HG03045 (cell line): ENCODE measurements around the gene TMIGD1.

Source experiments
- ATAC-seq: cut with Tn5 transposase; IDR thresholded peaks from one replicate; pipeline ENCODE4 v1.9.1; 2021; ENCODE audit warnings: mild to moderate bottlenecking, moderate library complexity; ENCODE audit not compliant: unreplicated experiment

TMIGD1 gene, protein sequence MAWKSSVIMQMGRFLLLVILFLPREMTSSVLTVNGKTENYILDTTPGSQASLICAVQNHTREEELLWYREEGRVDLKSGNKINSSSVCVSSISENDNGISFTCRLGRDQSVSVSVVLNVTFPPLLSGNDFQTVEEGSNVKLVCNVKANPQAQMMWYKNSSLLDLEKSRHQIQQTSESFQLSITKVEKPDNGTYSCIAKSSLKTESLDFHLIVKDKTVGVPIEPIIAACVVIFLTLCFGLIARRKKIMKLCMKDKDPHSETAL

DNA sequence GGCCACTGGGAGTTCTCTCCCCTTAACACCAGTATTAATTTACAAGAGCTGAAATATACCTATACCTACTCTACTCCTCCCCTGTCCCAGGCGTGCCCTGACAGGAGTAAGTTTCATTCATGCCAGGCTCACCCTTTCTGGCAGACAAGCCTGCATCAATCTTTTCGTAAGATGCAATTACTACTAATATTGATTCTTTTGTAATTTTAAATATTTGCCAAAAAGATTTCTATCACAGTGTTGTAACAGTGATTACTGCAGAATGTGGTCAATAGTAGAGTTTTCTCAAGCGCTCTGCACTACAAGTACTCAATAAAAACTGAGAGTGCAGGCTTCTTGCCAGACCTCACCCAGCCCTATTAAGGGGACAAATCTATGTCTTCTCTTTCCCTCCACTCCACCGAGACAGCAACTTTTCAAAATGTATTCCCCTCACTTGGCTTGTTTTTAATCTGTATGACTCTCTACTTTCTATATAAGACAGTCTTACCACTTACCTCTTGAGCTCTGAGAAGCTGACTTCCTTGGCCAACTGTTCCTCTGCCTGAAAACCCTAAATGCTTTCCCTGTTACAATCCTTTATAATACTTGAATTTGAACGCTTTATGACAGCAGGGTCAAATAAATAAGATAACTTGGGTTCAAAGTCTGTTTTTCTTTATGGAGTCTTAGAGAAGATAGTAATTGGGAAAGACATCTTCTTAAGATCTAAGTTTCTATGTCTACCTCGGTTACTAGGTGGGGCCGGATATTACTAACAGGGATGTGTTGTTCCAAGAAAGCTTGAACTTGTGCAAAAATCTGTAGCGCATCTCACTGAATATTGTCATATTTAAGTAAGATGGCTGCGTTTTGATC, at the start of gene TMIGD1:
TSS of gene TMIGD1 (minus strand) at position 555 of the 858 bp plus-strand sequence. CDS start 1,924 bp downstream, outside the sequence.
- ATAC-seq: no peak

DNA sequence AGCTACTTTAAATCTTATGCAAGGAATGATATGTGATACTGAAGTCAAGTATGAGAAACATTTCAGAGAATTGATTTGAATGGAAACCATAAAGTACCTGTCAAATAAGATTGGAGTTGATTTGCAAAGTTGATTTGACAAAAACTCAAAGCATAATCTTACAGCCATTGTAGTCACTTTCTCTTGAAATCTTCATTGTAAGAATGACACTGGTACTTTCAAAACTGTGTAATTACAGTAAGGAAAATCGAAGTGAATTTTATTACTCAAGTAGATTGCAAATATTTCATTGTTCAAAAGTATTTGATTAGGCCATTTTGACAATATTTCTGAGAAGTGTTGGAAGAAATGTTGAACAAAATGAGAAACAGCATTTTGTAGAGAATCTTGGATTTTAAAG, 48.5 kb upstream of the TMIGD1 start:
- ATAC-seq: no peak

DNA sequence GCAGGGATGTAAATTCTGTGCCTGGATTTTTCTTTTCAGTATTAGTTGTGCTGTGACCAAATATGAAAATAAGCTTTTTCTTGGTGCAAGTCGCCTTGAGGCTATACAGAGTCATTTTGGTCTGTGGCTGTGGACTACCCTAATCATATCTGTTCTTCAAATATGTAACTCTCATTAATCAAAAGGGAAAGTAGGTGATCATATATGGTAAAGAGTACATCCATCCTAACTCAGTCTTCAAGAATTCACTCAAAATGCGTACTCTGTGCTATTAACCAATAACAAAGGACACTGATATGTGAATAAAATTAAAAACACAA, 47.4 kb upstream of the TMIGD1 start:
- no peak for ATAC-seq

DNA sequence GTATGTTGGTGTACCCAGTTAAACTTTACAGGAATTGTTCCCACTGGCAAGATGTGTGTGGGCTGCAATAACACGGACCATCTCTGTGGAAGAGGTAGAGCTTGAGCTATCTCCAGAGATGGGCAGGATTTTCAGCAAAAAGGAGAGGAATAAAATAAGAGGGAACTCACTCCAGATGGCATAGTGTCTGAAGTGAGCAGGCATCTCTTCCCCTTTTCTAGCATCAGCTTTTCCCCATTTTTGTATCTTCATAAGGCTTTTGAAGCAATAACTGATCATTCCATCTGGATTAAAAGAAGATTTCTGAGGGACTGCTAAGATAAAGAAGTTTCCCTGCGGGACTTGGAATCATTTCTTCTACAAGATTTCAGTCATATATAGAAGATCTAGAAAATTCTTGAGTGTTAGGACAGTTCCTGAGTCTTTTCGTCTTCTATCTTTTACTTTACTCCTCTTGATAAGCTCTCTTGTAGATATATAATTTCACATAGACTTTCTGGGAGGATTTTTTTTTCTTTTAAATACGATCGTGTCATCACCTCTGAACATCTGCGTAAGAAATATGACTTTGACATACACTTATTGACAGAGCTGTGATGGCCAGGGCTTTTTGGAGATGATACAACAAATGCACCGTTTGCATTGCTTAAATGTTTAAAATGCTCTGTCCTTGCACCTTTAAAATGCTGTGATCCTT, 46.9 kb upstream of the TMIGD1 start:
- no peak for ATAC-seq

DNA sequence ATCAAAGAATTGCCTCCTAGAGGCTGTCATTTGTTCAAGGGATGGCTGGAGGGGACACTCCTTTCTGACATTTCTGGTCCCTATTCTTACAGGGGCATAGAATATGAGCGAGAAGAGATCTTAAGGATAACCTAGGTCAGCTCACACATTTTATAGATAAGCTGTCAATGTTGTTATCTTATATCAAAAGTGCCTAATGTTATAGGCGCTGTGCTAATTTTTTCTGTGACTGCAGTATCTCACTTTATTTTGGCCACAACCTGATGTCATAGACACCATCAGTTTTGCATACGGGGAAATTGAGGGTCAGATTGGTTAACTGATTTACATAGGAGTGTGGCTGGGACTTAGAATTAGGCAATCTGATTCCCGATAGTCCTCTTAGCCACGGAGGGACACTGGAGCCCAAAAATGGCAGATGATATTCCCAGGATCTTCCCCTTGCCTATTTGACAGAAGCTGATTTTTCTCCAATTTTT, 46.1 kb upstream of the TMIGD1 start:
- ATAC-seq: no peak

DNA sequence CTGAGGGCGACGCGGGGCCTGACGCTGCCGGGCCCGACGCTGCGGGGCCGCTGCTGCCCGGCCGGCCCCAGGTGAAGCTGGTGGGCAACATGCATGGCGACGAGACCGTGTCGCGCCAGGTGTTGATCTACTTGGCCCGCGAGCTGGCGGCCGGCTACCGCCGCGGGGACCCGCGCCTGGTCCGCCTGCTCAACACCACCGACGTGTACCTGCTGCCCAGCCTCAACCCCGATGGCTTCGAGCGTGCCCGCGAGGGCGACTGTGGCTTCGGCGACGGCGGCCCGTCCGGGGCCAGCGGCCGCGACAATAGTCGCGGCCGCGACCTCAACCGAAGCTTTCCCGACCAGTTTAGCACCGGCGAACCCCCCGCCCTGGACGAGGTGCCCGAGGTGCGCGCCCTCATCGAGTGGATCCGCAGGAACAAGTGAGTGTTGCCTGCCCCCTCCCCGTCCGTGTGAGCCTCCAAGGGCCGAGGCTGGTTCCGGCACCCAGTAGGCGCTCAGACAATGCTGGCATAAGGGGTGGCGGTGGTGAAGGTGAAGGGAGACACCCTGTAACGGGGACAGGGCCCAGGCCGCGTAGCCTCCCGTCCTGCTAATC, 45.5 kb upstream of the TMIGD1 start:
- ATAC-seq: no peak

DNA sequence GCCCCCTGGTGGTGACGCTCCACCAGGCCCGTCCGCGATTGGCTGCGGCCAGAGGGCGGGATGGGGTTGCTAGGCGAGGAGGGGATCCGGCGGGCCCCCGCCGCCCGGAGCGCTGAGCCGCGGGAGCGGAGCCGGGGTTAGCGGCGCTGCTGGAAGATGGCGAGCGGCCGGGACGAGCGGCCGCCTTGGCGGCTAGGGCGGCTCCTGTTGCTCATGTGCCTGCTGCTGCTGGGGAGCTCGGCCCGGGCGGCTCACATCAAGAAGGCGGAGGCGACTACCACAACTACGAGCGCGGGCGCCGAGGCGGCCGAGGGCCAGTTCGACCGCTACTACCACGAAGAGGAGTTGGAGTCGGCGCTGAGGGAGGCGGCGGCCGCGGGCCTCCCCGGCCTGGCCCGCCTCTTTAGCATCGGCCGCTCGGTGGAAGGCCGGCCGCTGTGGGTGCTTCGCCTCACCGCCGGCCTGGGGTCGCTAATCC, 45.0 kb upstream of the TMIGD1 start, which contains the start of gene CPD:
TSS of gene CPD (plus strand) at position 103 of the 478 bp plus-strand sequence. CDS start at position 157, 54 bp downstream.
- peak; percentile 89 for ATAC-seq

DNA sequence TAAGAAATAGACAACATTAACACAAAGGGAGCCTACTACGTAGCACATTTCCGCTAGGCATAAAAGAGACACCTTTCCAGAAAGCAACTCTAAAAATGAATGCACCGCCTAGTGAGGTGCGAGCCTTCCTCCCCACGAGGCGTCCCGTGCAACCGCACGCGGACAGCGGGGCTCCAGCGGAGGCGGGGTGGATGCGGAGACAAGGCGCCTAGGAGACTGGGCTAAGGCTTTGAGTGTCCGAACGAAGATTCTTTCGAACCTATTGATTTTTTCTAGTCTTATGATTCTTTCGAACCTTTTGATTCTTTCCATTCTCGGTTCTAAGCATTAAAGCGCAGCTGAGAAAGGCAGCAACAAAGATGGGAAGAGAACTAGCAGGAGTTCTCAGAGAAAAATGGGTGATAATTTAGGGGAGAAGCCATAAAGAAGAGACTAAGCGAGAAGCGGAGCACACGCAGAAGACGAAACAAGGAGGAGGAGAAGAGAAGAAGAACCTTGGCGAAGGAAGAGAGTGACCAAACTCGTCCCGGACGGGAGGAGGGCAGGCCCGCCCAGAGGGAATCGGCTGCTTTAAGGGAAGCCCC, 44.5 kb upstream of the TMIGD1 start:
- ATAC-seq: peak; percentile 9

DNA sequence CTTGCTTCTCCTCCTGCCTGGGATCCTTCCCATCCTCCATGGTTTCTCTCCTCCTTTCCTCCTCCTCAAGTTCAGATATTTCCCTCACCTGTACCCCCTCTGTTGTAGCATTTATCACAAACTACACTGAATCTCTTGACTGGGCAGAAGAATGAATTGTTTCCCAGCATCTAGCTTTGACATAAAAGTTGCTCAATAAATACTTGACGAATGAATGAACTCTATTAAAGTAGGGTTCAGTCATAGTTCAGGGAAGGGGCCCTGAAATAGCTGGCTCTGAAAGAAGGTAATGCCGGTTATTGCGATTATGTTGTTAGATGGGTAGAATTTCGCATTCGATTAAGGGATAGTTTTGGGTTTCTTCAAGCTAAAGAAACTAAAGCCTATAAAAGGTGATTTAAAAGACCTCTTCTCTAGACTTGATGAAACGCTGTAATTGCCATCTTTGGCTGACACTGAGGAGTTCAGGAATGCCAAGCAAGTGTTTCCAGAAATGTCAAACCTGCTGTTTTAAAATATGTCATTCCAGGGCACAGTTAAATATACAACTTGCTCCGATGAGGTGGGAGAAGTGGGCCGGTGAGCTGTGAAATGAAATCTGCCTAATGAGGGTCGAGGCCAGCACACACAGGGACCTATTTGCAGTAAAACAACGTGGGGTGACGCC, 43.9 kb upstream of the TMIGD1 start:
- no peak for ATAC-seq

DNA sequence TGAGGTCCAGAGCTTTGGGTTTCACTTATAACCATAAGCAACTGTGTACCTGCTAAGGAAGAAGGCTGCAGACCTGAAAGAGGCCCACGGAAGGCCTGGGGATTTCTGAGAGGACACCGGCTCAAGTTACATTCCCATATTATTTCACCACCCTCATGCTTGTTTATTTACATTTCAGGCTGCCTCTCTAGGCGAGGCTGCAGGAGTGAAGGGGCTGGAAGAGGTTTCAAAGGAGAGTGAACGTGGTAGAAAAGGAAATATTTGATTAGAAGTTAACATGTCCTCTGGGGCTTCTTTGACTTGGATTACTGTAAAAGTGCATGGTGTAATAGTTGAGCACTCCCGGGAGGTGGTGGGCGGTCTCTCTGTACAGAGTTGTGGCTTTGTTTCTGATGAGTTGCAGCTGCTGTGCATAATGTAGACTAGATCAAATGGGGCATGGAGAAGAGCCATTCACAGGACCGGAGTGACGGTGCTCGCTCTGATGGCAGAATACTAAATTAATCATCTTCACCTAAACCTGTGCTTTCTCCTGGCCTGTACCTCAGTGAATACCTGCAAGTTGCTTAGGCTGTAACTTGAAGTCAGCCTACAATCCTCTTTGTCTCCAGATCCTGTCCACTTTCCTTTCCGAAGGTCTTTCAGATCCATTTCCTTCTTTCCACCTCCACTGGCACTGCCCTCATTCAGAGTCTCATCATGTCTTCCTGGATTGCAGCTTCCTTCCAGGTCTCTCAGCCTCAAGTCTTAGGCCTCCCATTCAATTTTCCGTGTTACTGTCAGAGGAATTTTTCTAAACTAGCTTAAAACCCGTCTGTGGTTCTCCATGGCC, 43.0 kb upstream of the TMIGD1 start:
- no peak for ATAC-seq

DNA sequence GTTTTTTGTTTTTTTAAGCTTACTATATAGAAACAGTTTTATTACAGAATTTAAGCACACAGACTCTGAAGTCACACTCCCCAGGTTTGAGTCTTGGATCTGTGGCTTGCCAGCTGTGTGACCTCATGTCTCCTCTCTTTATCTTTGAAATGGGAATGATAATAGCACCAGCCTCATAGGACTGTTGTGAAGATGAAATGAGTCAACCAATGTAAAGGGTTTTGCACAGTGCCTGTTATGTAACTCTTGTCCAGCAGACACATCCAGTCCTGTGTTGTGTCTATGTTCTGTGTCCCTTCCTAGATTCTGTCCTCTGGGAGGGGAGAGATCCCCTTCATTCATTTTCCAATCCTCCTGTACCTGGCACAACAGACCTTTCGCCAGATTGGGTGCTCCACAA, 41.8 kb upstream of the TMIGD1 start:
- ATAC-seq: no peak

DNA sequence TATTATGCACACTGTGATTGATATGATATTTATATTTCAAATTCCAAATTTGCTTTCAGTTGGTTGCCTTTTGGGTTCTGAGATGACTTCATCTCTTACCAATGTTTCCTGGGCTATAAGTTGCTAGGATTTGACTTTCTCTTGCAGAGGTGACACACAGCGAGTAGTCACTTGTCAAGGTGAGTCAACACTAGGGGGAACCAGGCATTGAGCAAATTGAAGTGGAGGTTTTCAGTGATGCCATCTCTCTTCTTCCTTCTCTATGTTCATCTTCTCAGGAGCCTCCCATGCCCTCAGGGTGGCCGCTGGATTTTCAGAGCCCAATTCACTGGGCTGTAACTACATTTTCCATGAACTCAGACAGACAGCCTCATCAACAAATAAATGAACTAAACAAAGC, 38.9 kb upstream of the TMIGD1 start:
- no peak for ATAC-seq

DNA sequence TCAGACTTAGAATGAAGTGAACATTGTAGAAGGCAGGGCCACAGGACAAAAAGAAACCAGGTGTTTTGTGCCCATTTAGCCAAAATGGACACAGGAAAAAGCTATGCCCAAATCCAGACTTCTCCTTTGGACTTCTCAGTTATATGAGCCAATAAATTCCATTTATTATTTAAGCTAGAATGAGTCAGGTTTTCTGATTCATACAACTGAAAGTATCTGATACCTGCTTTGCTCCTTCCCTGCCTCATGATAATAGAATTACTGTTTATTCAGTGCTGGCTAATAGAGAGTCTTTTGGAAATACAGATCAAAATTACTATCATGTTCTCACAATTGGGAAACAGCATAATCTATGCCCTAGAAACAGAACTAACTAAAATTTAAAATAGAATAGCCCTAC, 36.1 kb upstream of the TMIGD1 start:
- no peak for ATAC-seq

DNA sequence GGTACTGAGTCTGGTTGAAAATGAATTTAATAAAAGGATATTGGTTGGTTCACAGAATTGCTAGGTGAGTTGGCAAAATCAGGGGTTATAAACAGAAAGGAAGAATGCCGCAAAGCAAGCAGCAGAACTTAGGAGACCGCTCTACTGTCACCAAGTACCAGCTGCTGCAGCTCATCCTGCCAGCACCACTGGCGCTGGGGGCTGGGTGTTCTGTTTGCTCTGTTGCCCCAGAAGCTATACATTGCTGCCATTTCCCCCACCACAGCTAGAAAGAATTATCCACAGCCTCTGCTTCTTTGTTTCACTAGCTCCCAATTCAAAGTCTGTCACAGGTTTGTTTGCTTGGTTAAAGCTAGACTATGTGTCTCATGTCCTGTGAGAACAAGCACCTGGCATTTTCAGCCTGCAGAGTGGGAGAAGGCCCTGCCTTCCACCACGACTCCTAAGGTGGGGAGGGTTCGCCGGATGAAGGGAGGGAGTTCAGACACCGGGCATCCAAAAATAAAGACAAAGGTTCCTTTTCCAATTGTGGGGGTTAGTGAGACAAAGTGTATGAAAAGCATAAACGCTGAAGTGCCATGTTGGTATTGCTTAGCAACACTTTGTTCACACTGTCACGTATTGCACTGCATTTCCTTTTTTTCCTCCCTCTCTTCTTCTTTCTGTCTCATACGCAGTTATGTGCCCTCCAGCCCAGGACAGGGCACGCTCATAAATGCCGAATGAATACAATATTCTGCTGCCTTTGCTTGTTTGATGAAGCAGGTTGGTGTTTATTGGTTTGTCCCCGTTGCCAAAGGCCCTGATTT, 35.3 kb upstream of the TMIGD1 start:
- no peak for ATAC-seq

DNA sequence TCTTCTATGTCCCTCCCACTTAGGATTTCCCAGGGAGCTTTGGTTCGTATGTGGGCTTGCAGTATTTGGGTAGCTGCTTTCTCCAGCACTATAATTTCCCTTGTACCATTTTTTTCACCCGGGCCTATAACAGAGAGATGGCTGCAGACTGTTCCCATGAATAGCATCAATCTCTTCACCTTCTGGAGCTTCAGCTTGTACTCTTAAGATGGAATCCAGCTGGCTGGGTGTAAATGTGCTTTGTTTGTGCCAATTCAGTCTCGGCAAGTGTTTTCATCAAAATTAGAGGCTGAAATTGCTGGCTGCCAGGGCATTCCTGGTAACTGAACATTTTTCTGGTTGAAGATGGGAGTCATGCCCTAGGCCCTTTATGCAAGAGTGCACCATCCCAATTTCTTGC, 32.7 kb upstream of the TMIGD1 start:
- no peak for ATAC-seq

DNA sequence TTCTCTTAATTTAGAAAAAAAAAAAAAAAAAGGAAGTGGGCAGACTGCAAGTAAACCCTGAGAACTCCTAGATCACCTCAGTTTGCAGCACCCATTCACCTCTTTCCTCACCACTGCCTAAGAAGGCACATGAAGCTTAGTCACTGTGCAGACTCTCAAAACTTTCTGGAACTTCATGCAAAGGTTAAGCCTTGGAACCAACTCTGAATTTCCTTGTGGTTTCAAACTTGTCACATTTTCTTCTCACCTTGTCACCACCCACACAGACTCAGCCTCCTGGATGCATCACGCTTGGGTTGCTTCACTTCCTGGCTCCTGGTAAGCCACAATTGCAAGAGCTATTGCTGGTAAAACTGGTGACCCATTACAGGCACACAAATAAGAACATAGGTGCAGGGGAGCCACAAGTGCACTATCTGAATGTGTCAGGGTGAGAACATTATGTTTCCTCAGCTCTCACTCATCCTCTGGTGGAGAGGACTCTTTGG, 29.9 kb upstream of the TMIGD1 start:
- ATAC-seq: peak; percentile 64

DNA sequence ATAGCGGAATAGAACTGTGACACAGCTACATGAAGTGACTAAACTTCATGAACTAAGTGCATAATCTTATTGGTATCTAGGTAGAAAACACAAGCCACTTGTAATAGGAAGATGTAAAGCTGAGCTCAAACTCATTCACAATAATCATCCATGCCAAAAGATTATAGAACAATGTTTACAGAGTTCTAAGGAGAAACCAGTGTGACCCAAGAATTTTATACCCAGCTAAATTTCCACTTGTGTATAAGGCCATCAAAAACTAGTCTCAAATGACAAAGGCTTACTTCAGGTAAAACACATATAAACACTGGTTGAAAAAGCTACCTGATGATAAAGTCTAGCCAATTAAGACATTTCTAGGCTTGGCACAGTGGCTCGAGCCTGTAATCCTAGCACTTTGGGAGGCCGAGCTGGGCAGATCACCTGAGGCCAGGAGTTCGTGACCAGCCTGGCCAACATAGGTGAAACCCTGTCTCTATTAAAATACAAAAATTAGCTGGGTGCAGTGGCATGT, 28.0 kb upstream of the TMIGD1 start:
- no peak for ATAC-seq
